Osteocyte (in vitro differentiated cells): ENCODE measurements around the gene ANKS3. TPM values are rescaled to one million over a fixed set of nuclear protein-coding genes. Genes with fewer than 3 reads are reported as not detected.

Experiments used
- DNase-seq: peaks from one replicate; pipeline ENCODE4 v3.0.0; 2021; ENCODE audit warnings: mixed read lengths; ENCODE audit not compliant: unreplicated experiment; ENCODE audit errors: extremely low spot score
- H3K27ac Mint-ChIP-seq: one replicate; pipeline ENCODE4 v1.8.0; 2021; ENCODE audit warnings: mild to moderate bottlenecking, mixed read lengths; ENCODE audit not compliant: unreplicated experiment
- H3K27me3 Mint-ChIP-seq: one replicate; pipeline ENCODE4 v1.8.0; 2021; ENCODE audit warnings: mixed read lengths; ENCODE audit not compliant: unreplicated experiment
- H3K36me3 Mint-ChIP-seq: one replicate; pipeline ENCODE4 v1.8.0; 2021; ENCODE audit warnings: mixed read lengths; ENCODE audit not compliant: unreplicated experiment
- H3K4me1 Mint-ChIP-seq: one replicate; pipeline ENCODE4 v1.8.0; 2021; ENCODE audit warnings: mixed read lengths; ENCODE audit not compliant: unreplicated experiment
- H3K4me3 Mint-ChIP-seq: one replicate; pipeline ENCODE4 v1.8.0; 2021; ENCODE audit warnings: mild to moderate bottlenecking, moderate library complexity, mixed read lengths; ENCODE audit not compliant: unreplicated experiment
- H3K9me3 Mint-ChIP-seq: one replicate; pipeline ENCODE4 v1.8.0; 2021; ENCODE audit warnings: mixed read lengths; ENCODE audit not compliant: unreplicated experiment
- total RNA-seq: library from RNA; stranded (reverse); gene quantifications from 2 replicates; pipeline ENCODE4 v1.2.1, GENCODE V29; 2021
- TF ChIP-seq, protein P1 (sequence below): fragments of 200-600 bp; sonication (generic); IDR thresholded peaks from 2 replicates; pipeline ENCODE4 v1.5.0; 2021; ENCODE audit warnings: antibody characterized with exemption, mild to moderate bottlenecking, moderate library complexity

The ANKS3 gene
- total RNA-seq, 1 donor from 2014 or later: 30.0 TPM

DNA sequence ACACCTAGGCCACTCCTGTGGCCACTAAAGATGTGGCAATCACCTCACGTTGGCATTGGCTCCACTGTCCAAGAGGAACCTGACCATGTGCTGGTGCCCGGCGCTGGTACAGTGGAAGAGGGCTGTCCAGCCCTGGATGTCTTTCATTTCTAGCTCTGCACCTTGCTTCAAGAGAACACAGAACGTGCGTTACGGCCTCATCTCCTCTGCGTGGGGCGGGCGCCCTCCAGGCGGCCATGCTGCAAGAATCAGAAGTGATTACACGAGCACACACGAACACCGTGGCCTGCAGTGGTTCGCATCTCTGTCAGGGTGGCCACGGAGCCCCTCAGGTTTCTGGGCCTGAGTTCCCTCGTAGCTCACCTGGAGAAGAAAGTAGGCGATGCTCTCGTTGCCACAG, 7.5 kb downstream of the ANKS3 start:
- Mint-ChIP-seq H3K4me1 (no peaks in the 10 kb centered on the region), H3K27me3 (no peaks in the 10 kb centered on the region), H3K4me3 (no peak overlapping the region), H3K27ac (no peak overlapping the region), H3K9me3 (no peaks in the 10 kb centered on the region), H3K36me3 (peaks cover 19% of the 10 kb centered on the region)
- no peak for DNase-seq
- TF ChIP-seq, protein P1, sequence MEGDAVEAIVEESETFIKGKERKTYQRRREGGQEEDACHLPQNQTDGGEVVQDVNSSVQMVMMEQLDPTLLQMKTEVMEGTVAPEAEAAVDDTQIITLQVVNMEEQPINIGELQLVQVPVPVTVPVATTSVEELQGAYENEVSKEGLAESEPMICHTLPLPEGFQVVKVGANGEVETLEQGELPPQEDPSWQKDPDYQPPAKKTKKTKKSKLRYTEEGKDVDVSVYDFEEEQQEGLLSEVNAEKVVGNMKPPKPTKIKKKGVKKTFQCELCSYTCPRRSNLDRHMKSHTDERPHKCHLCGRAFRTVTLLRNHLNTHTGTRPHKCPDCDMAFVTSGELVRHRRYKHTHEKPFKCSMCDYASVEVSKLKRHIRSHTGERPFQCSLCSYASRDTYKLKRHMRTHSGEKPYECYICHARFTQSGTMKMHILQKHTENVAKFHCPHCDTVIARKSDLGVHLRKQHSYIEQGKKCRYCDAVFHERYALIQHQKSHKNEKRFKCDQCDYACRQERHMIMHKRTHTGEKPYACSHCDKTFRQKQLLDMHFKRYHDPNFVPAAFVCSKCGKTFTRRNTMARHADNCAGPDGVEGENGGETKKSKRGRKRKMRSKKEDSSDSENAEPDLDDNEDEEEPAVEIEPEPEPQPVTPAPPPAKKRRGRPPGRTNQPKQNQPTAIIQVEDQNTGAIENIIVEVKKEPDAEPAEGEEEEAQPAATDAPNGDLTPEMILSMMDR: no peak

DNA sequence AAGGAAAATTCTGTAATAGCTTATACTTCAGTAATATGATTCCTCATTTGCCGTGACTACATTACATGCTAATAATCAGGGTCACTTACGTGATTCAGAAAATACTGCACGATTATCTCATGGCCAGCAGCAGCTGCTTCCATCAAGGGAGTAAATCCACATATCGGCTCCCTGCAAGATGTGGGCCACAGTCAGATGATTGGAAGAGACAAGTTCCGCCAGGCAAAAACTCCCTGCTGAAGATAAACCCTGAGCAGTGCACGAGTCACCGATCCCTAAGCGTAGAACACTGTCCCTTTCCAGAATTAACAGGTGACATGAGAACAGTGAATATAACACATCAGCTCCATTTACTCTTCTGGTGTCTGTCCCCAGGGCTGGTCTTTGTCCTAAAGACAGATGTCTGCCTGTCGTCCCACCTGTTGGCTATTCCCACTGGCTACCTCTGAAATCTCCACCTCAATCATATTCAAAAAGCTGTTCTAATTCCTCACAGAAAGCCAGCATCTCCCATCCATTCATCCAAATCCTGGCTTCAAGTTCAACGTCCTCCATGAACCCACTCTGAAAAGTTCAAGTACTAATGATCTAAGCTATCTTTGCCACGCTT, 9.3 kb downstream of the ANKS3 start:
- no peak for DNase-seq
- H3K36me3 Mint-ChIP-seq: peaks cover 19% of the 10 kb centered on the region
- no peaks in the 10 kb centered on the region for H3K4me1 Mint-ChIP-seq
- H3K27me3 Mint-ChIP-seq: no peaks in the 10 kb centered on the region
- TF ChIP-seq, protein P1: no peak
- no peak overlapping the region for H3K4me3 Mint-ChIP-seq
- no peaks in the 10 kb centered on the region for H3K9me3 Mint-ChIP-seq
- H3K27ac Mint-ChIP-seq: no peak overlapping the region

DNA sequence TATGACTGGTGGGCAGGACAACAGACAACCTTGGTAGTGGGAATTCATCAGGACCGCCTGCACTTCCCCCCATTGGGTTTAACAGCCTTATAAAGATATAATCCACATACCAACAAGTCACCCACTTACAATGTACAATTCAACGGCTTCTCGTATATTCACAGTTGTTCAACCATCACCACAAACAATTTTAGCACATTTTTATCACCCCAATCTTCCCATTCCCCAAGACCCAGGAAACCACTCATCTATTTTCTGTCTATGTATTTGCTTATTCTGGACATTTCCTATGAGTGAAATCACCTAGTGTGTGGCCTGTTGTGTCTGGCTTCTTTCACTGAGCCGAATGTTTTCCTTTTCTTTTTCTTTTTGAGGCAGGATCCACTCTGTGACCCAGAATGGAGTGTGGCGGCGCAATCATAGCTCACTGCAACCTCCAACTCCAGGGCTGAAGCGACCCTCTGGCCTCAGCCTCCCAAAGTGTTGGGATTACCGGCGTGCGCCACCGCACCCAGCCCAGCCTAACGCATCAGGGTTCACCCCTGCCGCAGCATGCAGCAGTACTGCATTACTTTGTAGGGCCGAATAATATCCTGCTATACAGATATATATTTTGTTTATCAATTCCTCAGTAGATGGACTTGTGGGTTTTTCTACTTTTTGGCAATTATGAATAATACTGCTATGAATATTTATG, 10.9 kb downstream of the ANKS3 start:
- Mint-ChIP-seq H3K4me1 (no peaks in the 10 kb centered on the region), H3K36me3 (peaks cover 11% of the 10 kb centered on the region), H3K9me3 (no peaks in the 10 kb centered on the region), H3K27ac (no peak overlapping the region), H3K27me3 (no peaks in the 10 kb centered on the region), H3K4me3 (no peak overlapping the region)
- no peak for DNase-seq
- TF ChIP-seq, protein P1: no peak

- Mint-ChIP-seq H3K4me1 (no peaks in the 10 kb centered on the region), H3K9me3 (no peaks in the 10 kb centered on the region), H3K27me3 (no peaks in the 10 kb centered on the region), H3K27ac (no peak overlapping the region), H3K36me3 (peaks cover 23% of the 10 kb centered on the region), H3K4me3 (no peak overlapping the region)
- TF ChIP-seq, protein P1: no peak
- DNase-seq: no peak
Observed at GRCh38 chr16:4718466-4718865, 15.6 kb downstream of the ANKS3 start.

DNA sequence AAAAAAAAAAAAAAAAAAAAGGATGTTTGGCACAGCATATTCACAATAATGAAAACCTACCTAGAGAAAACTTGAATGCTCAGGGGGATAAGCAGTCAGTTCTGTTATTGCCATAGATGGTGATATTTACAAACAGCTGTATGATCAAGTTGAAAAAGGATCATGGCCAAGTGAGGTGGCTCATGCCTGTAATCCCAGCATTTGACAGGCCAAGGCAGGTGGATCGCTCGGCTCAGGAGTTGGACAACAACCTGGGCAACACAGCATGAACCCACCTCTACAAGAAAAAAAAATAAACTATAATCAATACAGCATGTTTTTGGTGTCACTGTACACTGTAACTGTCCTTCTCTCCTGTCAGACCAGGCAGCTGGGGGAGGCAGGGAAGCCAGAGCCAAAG, 19.1 kb downstream of the ANKS3 start:
- TF ChIP-seq, protein P1: no peak

More for the DNA sequence above, 19.1 kb downstream of the ANKS3 start:
- no peak overlapping the region for H3K4me3 Mint-ChIP-seq
- H3K4me1 Mint-ChIP-seq: no peaks in the 10 kb centered on the region
- peaks cover 32% of the 10 kb centered on the region for H3K36me3 Mint-ChIP-seq
- DNase-seq: no peak
- no peaks in the 10 kb centered on the region for H3K27me3 Mint-ChIP-seq
- H3K9me3 Mint-ChIP-seq: no peaks in the 10 kb centered on the region
- H3K27ac Mint-ChIP-seq: no peak overlapping the region
